Caco-2 (cell line): ENCODE measurements around the gene ANAPC1. TPM values are rescaled to one million over a fixed set of nuclear protein-coding genes. Genes with fewer than 3 reads are reported as not detected.

Source experiments
- BruUV-seq: library from RNA; stranded (reverse); fragments of 400-500 nt; replicated peaks from 2 replicates; lab custom pipeline; 2021; lab: Mats Ljungman, UMichigan
- CTCF ChIA-PET: fragments of 300-600 bp; sonication (Branson Sonifier 250); formaldehyde crosslinking; loops from one replicate; lab custom pipeline; 2022; ENCODE audit warnings: antibody characterized with exemption; lab: Charles Lee
- POLR2A ChIA-PET: fragments of 300-600 bp; sonication (Branson Sonifier 250); formaldehyde crosslinking; loops from one replicate; lab custom pipeline; 2022; ENCODE audit warnings: antibody characterized with exemption; lab: Charles Lee
- DNase-seq, 2 experiments: peaks; one replicate each; pipeline versions ENCODE4 v3.0.0 to v3.0.0-alpha.2; 2020 to 2022
- H3K27me3 ChIP-seq: replicated peaks from 2 replicates; pipeline ENCODE4 v1.6.0; 2011; ENCODE audit warnings: low read length; ENCODE audit not compliant: control insufficient read depth, insufficient read depth
- H3K36me3 ChIP-seq: 2 replicates; pipeline ENCODE4 v1.5.1; 2011; ENCODE audit warnings: low read length; ENCODE audit not compliant: control insufficient read depth, insufficient read depth
- H3K4me1 ChIP-seq: fragments of 250-450 bp; sonication (Bioruptor Pico); 2 replicates; pipeline ENCODE4 v1.5.1; 2020; ENCODE audit warnings: mild to moderate bottlenecking
- H3K4me3 ChIP-seq: 2 replicates; pipeline ENCODE4 v1.5.1; 2011; ENCODE audit warnings: low read depth, mild to moderate bottlenecking, control low read depth, low read length
- H3K9me3 ChIP-seq: fragments of 250-450 bp; sonication (Bioruptor Pico); 2 replicates; pipeline ENCODE4 v1.5.1; 2020; ENCODE audit warnings: mild to moderate bottlenecking, moderate library complexity
- H3K27ac Mint-ChIP-seq: one replicate; pipeline ENCODE4 v1.8.0; 2022; ENCODE audit warnings: mixed read lengths; ENCODE audit not compliant: unreplicated experiment
- H3K27me3 Mint-ChIP-seq: one replicate; pipeline ENCODE4 v1.8.0; 2022; ENCODE audit warnings: mixed read lengths; ENCODE audit not compliant: insufficient read depth, unreplicated experiment
- H3K36me3 Mint-ChIP-seq: one replicate; pipeline ENCODE4 v1.8.0; 2022; ENCODE audit warnings: mild to moderate bottlenecking, mixed read lengths; ENCODE audit not compliant: insufficient read depth, unreplicated experiment
- H3K4me1 Mint-ChIP-seq: one replicate; pipeline ENCODE4 v1.8.0; 2022; ENCODE audit warnings: low read depth, mixed read lengths; ENCODE audit not compliant: unreplicated experiment
- H3K4me3 Mint-ChIP-seq: one replicate; pipeline ENCODE4 v1.8.0; 2022; ENCODE audit warnings: mild to moderate bottlenecking, moderate library complexity, mixed read lengths; ENCODE audit not compliant: unreplicated experiment
- H3K9me3 Mint-ChIP-seq: one replicate; pipeline ENCODE4 v1.8.0; 2022; ENCODE audit warnings: mixed read lengths; ENCODE audit not compliant: unreplicated experiment
- intact Hi-C: fragments of 100-400 bp; cut with micrococcal nuclease; formaldehyde crosslinking; loops from one replicate; pipeline ENCODE4 v1.10.0; 2022; ENCODE audit not compliant: unreplicated experiment
- total RNA-seq: library from RNA; stranded (reverse); gene quantifications from 2 replicates; pipeline ENCODE4 v1.2.3, GENCODE V29; 2022
- TF ChIP-seq, protein P1 (sequence below), 2 experiments: fragments of 200-600 bp in 1 of 2; IDR thresholded peaks; 1 replicate in 1 of 2; 2 replicates in 1 of 2; pipeline versions ENCODE4 v1.5.1 to v1.8.0; 2011 to 2022; ENCODE audit warnings: antibody characterized with exemption in 1 of 2, control low read depth in 1 of 2, inconsistent platforms in 1 of 2, low read depth in 1 of 2, low read length in 1 of 2, mild to moderate bottlenecking in 1 of 2, moderate library complexity in 1 of 2; ENCODE audit not compliant: insufficient read depth in 1 of 2, severe bottlenecking in 1 of 2, unreplicated experiment in 1 of 2

Gene ANAPC1
- total RNA-seq, 1 experiment from 2014 or later: 97.2 TPM

- POLR2A ChIA-PET: no interaction called here
- H3K9me3 ChIP-seq: no peaks in the 10 kb centered on the region
- peaks cover 70% of the 10 kb centered on the region for H3K4me1 ChIP-seq
- Mint-ChIP-seq H3K9me3 (no peaks in the 10 kb centered on the region), H3K4me3 (no peak overlapping the region), H3K27me3 (no peaks in the 10 kb centered on the region), H3K27ac (no peak overlapping the region), H3K36me3 (peaks cover 25% of the 10 kb centered on the region), H3K4me1 (peaks cover 55% of the 10 kb centered on the region)
- TF ChIP-seq, protein P1, sequence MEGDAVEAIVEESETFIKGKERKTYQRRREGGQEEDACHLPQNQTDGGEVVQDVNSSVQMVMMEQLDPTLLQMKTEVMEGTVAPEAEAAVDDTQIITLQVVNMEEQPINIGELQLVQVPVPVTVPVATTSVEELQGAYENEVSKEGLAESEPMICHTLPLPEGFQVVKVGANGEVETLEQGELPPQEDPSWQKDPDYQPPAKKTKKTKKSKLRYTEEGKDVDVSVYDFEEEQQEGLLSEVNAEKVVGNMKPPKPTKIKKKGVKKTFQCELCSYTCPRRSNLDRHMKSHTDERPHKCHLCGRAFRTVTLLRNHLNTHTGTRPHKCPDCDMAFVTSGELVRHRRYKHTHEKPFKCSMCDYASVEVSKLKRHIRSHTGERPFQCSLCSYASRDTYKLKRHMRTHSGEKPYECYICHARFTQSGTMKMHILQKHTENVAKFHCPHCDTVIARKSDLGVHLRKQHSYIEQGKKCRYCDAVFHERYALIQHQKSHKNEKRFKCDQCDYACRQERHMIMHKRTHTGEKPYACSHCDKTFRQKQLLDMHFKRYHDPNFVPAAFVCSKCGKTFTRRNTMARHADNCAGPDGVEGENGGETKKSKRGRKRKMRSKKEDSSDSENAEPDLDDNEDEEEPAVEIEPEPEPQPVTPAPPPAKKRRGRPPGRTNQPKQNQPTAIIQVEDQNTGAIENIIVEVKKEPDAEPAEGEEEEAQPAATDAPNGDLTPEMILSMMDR (IDR thresholded peaks at IDR 0.05; ENCODE audit: insufficient read depth in 1 of 2, low read depth in 1 of 2, low read length in 1 of 2, severe bottlenecking in 1 of 2, unreplicated experiment in 1 of 2): no peak
- intact Hi-C loops: loop anchor here (5.0 kb wide), 1 partner anchor 72 kb away; no protein-coding TSS in a partner anchor
- H3K27me3 ChIP-seq: no peaks in the 10 kb centered on the region
- H3K36me3 ChIP-seq: no peaks in the 10 kb centered on the region; the same call in 1 of the 2 replicates
- H3K4me3 ChIP-seq: no peak overlapping the region
- no TSS peak for BruUV-seq
- DNase-seq: no peak
- CTCF ChIA-PET: interaction anchor here (1.0 kb wide), 1 partner anchor 42 kb away, joined by 3 read pairs; no protein-coding TSS in a partner anchor
Observed at GRCh38 chr2:111904726-111905474, 20.9 kb upstream of the ANAPC1 start.

- TF ChIP-seq, protein P1 (IDR thresholded peaks at IDR 0.05; ENCODE audit: insufficient read depth in 1 of 2, low read depth in 1 of 2, low read length in 1 of 2, severe bottlenecking in 1 of 2, unreplicated experiment in 1 of 2): no peak
- no peaks in the 10 kb centered on the region for H3K27me3 ChIP-seq
- peaks cover 22% of the 10 kb centered on the region for H3K36me3 Mint-ChIP-seq
- DNase-seq: no peak
- peaks cover 46% of the 10 kb centered on the region for H3K4me1 Mint-ChIP-seq
- H3K27me3 Mint-ChIP-seq: no peaks in the 10 kb centered on the region
- H3K4me1 ChIP-seq: peaks cover 61% of the 10 kb centered on the region
- no peaks in the 10 kb centered on the region for H3K9me3 ChIP-seq
- H3K9me3 Mint-ChIP-seq: no peaks in the 10 kb centered on the region
- no peak overlapping the region for H3K4me3 ChIP-seq
- intact Hi-C loops: loop anchor here (5.0 kb wide), 1 partner anchor 73 kb away; no protein-coding TSS in a partner anchor
- ChIA-PET CTCF (interaction anchor here (1.0 kb wide), 1 partner anchor 42 kb away, joined by 3 read pairs; no protein-coding TSS in a partner anchor), POLR2A (interaction anchor here (0.6 kb wide), 1 partner anchor 10 kb away, joined by 3 read pairs; no protein-coding TSS in a partner anchor)
- BruUV-seq: no TSS peak
- no peak overlapping the region for H3K27ac Mint-ChIP-seq
- H3K36me3 ChIP-seq: no peaks in the 10 kb centered on the region; the same call in 1 of the 2 replicates
- no peak overlapping the region for H3K4me3 Mint-ChIP-seq
Observed at GRCh38 chr2:111903930-111904439, 20.0 kb upstream of the ANAPC1 start.

- BruUV-seq: no TSS peak
- intact Hi-C loops: loop anchor here (5.0 kb wide), 1 partner anchor 74 kb away; no protein-coding TSS in a partner anchor
- Histone ChIP-seq H3K4me3 (no peak overlapping the region), H3K27me3 (no peaks in the 10 kb centered on the region), H3K4me1 (peaks cover 56% of the 10 kb centered on the region), H3K9me3 (no peaks in the 10 kb centered on the region), H3K36me3 (no peaks in the 10 kb centered on the region; the same call in 1 of the 2 replicates)
- Mint-ChIP-seq H3K9me3 (no peaks in the 10 kb centered on the region), H3K4me1 (peaks cover 42% of the 10 kb centered on the region), H3K27me3 (no peaks in the 10 kb centered on the region), H3K36me3 (peaks cover 20% of the 10 kb centered on the region), H3K27ac (no peak overlapping the region), H3K4me3 (no peak overlapping the region)
- TF ChIP-seq, protein P1 (IDR thresholded peaks at IDR 0.05; ENCODE audit: insufficient read depth in 1 of 2, low read depth in 1 of 2, low read length in 1 of 2, severe bottlenecking in 1 of 2, unreplicated experiment in 1 of 2): no peak
- DNase-seq: no peak
- POLR2A ChIA-PET: interaction anchor here (0.6 kb wide), 1 partner anchor 11 kb away, joined by 3 read pairs; no protein-coding TSS in a partner anchor
- CTCF ChIA-PET: interaction anchor here (1.0 to 1.6 kb wide), 2 partner anchors 16 to 43 kb away, joined by 3 to 5 read pairs; no protein-coding TSS in a partner anchor
Observed at GRCh38 chr2:111903516-111903915, 19.5 kb upstream of the ANAPC1 start.
